Fibroblast of upper back skin (primary cell): ENCODE data around the gene KCNIP3.

Experiments
- DNase-seq: peaks from one replicate; pipeline ENCODE4 v3.0.0-alpha.2; 2013

The KCNIP3 gene

GRCh38 chr2:95314964-95315611, 17.9 kb downstream of the KCNIP3 start:
- DNase-seq = peak; percentile 20

- DNase-seq = peak; percentile 74
Observed at GRCh38 chr2:95315801-95316411, 18.8 kb downstream of the KCNIP3 start.

GRCh38 chr2:95316466-95317122, 19.4 kb downstream of the KCNIP3 start:
- peak; percentile 50 for DNase-seq

- no peak for DNase-seq
Observed at GRCh38 chr2:95317123-95317500, 20.0 kb downstream of the KCNIP3 start.

GRCh38 chr2:95317665-95318425, 20.7 kb downstream of the KCNIP3 start:
- no peak for DNase-seq

GRCh38 chr2:95318431-95319220, 21.5 kb downstream of the KCNIP3 start:
- no peak for DNase-seq

- no peak for DNase-seq
Observed at GRCh38 chr2:95319481-95320343, 22.6 kb downstream of the KCNIP3 start.

- DNase-seq = no peak
Observed at GRCh38 chr2:95320344-95320712, 23.2 kb downstream of the KCNIP3 start.

- peak; percentile 72 for DNase-seq
Observed at GRCh38 chr2:95320986-95321767, 24.0 kb downstream of the KCNIP3 start.

GRCh38 chr2:95323347-95324155, 26.4 kb downstream of the KCNIP3 start:
- no peak for DNase-seq

GRCh38 chr2:95325026-95325425, 27.9 kb downstream of the KCNIP3 start:
- no peak for DNase-seq

- DNase-seq = no peak
Observed at GRCh38 chr2:95325590-95326432, 28.7 kb downstream of the KCNIP3 start.

GRCh38 chr2:95326433-95327140, 29.4 kb downstream of the KCNIP3 start:
- no peak for DNase-seq

- DNase-seq = no peak
Observed at GRCh38 chr2:95327861-95328260, 30.7 kb downstream of the KCNIP3 start.

- DNase-seq = peak; percentile 52
Observed at GRCh38 chr2:95328358-95329125, 31.4 kb downstream of the KCNIP3 start.

- DNase-seq = no peak
Observed at GRCh38 chr2:95329401-95329800, 32.3 kb downstream of the KCNIP3 start.
